Prostate gland (tissue), 2 donors: ENCODE results near the gene SF3A2. TPM values are rescaled to one million over a fixed set of nuclear protein-coding genes. Genes with fewer than 3 reads are reported as not detected.

Source experiments
- DNase-seq: peaks from one replicate; pipeline ENCODE4 v3.0.0-alpha.2; 2019; ENCODE audit warnings: low spot score
- H3K27ac ChIP-seq, 2 donors: fragments of 200-600 bp; sonication (generic); 2 replicates each; pipeline ENCODE4 v1.5.1; 2017 to 2019
- H3K27me3 ChIP-seq: fragments of 200-600 bp; sonication (generic); replicated peaks from 2 replicates; pipeline ENCODE4 v1.5.1; 2019; ENCODE audit not compliant: insufficient read depth
- H3K36me3 ChIP-seq, 2 donors: fragments of 200-600 bp; sonication (generic); 1 replicate in 1 of 2; 2 replicates in 1 of 2; pipeline versions ENCODE4 v1.5.1 to v1.8.1; 2017 to 2019
- H3K4me1 ChIP-seq: fragments of 200-600 bp; sonication (generic); replicated peaks from 2 replicates; pipeline ENCODE4 v1.5.1; 2019
- H3K4me3 ChIP-seq, 2 donors: fragments of 200-600 bp; sonication (generic); 2 replicates each; pipeline ENCODE4 v1.5.1; 2017 to 2019
- H3K9me3 ChIP-seq: fragments of 200-600 bp; sonication (generic); 2 replicates; pipeline ENCODE4 v1.5.1; 2017
- CTCF ChIP-seq, 4 experiments: fragments of 200-600 bp in 2 of 4; fragments of 450-650 bp in 2 of 4; sonication (generic) in 2 of 4; IDR thresholded peaks; 1 replicate in 3 of 4; 2 replicates in 1 of 4; pipeline ENCODE4 v1.5.1; 2016 to 2019; ENCODE audit warnings: antibody characterized with exemption in 4 of 4, mild to moderate bottlenecking in 2 of 4, moderate library complexity in 2 of 4
- POLR2A ChIP-seq: fragments of 450-650 bp; IDR thresholded peaks from one replicate; pipeline ENCODE4 v1.6.1; 2016; ENCODE audit warnings: antibody characterized with exemption, mild to moderate bottlenecking
- POLR2AphosphoS5 ChIP-seq: sonication (generic); formaldehyde crosslinking; IDR thresholded peaks from one replicate; pipeline ENCODE4 v1.6.1; 2017; ENCODE audit warnings: antibody characterized with exemption
- WGBS: methylation state at CpG from one replicate; pipeline ENCODE4 v1.1.5; 2018; 5-methylcytosine and 5-hydroxymethylcytosine counted together
- intact Hi-C: fragments of 100-400 bp; cut with DNase I; formaldehyde crosslinking; loops from one replicate; pipeline ENCODE4 v1.14.2; 2022
- total RNA-seq, 2 donors: library from RNA; depleted of rRNA; stranded (reverse); fragments of >200 nt; gene quantifications; one replicate each; pipeline ENCODE4 v1.1.0, GENCODE V29; 2016

The SF3A2 gene
- total RNA-seq, 2 donors from 2014 or later = 31.9 to 113 TPM

GRCh38 chr19:2221918-2222317 is 14.7 kb upstream of the SF3A2 start:
- TF ChIP-seq CTCF (IDR thresholded peaks at IDR 0.05) = peak in 1 of 4 experiments; percentile 22
- no peak for TF ChIP-seq POLR2AphosphoS5
- TF ChIP-seq POLR2A = no peak
- peaks cover 10 to 20% of the 10 kb centered on the region in 2 donors for H3K36me3 ChIP-seq
- no peak for DNase-seq
- H3K9me3 ChIP-seq = no peaks in the 10 kb centered on the region
- 77% methylated on average over 20 of the region's 20 CpGs for WGBS
- no peak overlapping the region for H3K27ac ChIP-seq
- H3K4me3 ChIP-seq = no peak overlapping the region
- no peaks in the 10 kb centered on the region for H3K27me3 ChIP-seq
- no peaks in the 10 kb centered on the region for H3K4me1 ChIP-seq
- intact Hi-C loops = loop anchor here (5.0 kb wide), 2 partner anchors 35 to 65 kb away; no protein-coding TSS in a partner anchor

DNA sequence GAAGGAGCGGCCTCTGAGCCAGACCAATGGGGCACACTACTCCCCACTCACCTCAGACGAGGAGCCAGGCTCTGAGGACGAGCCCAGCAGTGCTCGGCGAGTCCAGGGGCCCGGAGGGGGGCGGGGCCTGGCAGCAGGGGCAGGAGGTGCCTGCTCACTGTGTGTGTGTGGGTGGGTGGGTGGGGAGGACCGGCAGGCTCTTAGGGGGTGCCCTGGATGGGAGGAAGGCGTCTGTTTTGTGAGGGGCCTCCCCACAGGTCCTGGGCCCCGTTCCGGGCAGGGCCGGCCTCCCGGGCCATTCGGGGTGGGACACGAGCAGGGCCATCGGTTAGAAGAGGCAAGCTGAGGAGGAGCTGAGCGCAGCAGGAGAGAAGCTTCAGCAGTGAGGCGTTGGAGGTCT is 13.2 kb upstream of the SF3A2 start:
- DNase-seq = no peak
- no peak overlapping the region for H3K4me3 ChIP-seq
- intact Hi-C loops = loop anchor here (5.0 kb wide), 2 partner anchors 36 to 66 kb away; no protein-coding TSS in a partner anchor
- TF ChIP-seq POLR2A = no peak
- TF ChIP-seq POLR2AphosphoS5 = no peak
- no peak for TF ChIP-seq CTCF (IDR thresholded peaks at IDR 0.05)
- no peaks in the 10 kb centered on the region for H3K4me1 ChIP-seq
- H3K27ac ChIP-seq = no peak overlapping the region
- 88% methylated on average over 16 of the region's 18 CpGs for WGBS
- peaks cover 6 to 17% of the 10 kb centered on the region in 2 donors for H3K36me3 ChIP-seq
- H3K9me3 ChIP-seq = no peaks in the 10 kb centered on the region
- H3K27me3 ChIP-seq = no peaks in the 10 kb centered on the region

DNA sequence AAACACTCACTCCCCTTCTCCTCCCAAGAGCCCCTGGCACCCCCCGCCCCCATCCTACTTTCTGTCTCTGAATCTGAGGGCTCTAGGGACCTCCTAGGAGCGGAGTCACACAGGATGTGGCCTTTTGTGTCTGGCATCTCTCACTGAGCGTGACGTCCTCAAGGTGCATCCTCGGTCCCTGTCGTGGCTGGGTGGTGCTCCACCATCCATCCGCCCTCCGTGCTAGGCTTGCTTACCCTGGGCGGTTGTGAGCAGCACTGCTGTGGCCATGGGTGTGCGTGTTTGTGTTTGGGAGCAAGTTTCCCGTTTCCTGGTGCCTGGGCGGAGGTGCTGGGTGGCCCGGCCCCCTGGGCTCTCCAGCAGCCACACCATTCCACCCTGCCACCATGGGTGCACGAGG is 12.7 kb upstream of the SF3A2 start:
- no peaks in the 10 kb centered on the region for H3K27me3 ChIP-seq
- intact Hi-C loops = loop anchor here (5.0 kb wide), 2 partner anchors 37 to 67 kb away; no protein-coding TSS in a partner anchor
- H3K27ac ChIP-seq = no peak overlapping the region
- H3K4me1 ChIP-seq = no peaks in the 10 kb centered on the region
- no peaks in the 10 kb centered on the region for H3K9me3 ChIP-seq
- no peak overlapping the region for H3K4me3 ChIP-seq
- DNase-seq = no peak
- TF ChIP-seq POLR2A (no peak), CTCF (IDR thresholded peaks at IDR 0.05) (no peak), POLR2AphosphoS5 (no peak)
- peaks cover 6 to 17% of the 10 kb centered on the region in 2 donors for H3K36me3 ChIP-seq
- 93% methylated on average over 14 of the region's 14 CpGs for WGBS

- Histone ChIP-seq H3K36me3 (peaks cover 6 to 17% of the 10 kb centered on the region in 2 donors), H3K9me3 (no peaks in the 10 kb centered on the region), H3K4me1 (no peaks in the 10 kb centered on the region), H3K27me3 (no peaks in the 10 kb centered on the region), H3K27ac (no peak overlapping the region), H3K4me3 (no peak overlapping the region)
- TF ChIP-seq CTCF (IDR thresholded peaks at IDR 0.05) (no peak), POLR2AphosphoS5 (no peak), POLR2A (no peak)
- DNase-seq = no peak
- intact Hi-C loops = loop anchor here (5.0 kb wide), 2 partner anchors 38 to 68 kb away; no protein-coding TSS in a partner anchor
- WGBS = 59% methylated on average over 13 of the region's 13 CpGs
These were observed 11.8 kb upstream of the SF3A2 start for GRCh38 chr19:2224754-2225349.

DNA sequence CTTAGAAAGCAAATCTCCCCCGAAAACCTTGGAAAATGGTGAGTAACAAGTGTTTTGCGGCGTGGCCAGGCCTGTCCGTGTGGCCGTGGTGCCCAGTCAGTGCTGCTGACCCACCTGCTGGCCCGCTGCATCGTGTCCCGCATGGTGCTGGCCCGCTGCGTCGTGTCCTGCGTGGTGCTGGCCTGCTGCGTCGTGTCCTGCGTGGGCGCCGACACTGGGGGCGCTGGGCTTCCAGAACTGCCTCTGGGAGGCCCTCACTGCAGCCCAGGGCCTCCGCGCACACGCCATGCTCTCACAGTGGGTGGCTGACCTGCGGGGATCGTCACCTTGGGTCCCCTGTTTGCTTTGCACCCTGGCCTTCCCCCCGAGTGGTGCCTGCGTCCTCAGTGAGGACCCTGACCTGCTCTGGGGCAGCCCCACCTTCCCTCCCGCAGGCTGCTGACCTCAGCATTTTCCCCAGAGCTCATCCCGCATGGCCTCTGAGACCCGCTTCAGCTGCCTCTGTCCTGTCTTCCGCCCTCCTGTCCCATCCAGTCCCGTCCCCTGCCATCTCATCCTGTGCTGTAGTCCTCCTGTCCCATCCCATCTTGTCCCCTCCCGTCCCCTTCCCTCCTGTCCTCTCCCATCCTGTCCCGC is 11.1 kb upstream of the SF3A2 start:
- intact Hi-C loops = no loop called here
- Histone ChIP-seq H3K27ac (no peak overlapping the region), H3K9me3 (no peaks in the 10 kb centered on the region), H3K36me3 (peaks cover 6 to 17% of the 10 kb centered on the region in 2 donors), H3K4me1 (no peaks in the 10 kb centered on the region), H3K27me3 (no peaks in the 10 kb centered on the region), H3K4me3 (no peak overlapping the region)
- DNase-seq = no peak
- no peak for TF ChIP-seq POLR2A
- TF ChIP-seq CTCF (IDR thresholded peaks at IDR 0.05) = no peak
- no peak for TF ChIP-seq POLR2AphosphoS5
- WGBS = 92% methylated on average over 32 of the region's 32 CpGs
